D721Med (cell line): ENCODE measurements around the gene SYNJ2.

Source experiments
- DNase-seq: peaks from one replicate; pipeline ENCODE4 v3.0.0; 2011; ENCODE audit warnings: low spot score; ENCODE audit not compliant: insufficient read length
- FAIRE-seq: peaks from 2 replicates; lab custom pipeline; 2011; peaks lifted over from hg19 to GRCh38; lab: Jason Lieb, UNC
- CTCF ChIP-seq: IDR thresholded peaks from 2 replicates; pipeline ENCODE4 v1.5.1; 2012; ENCODE audit warnings: mild to moderate bottlenecking, control low read depth; ENCODE audit not compliant: insufficient read depth; ENCODE audit errors: missing control alignments

Gene SYNJ2

GRCh38 chr6:158011478-158011920 lies 29.8 kb downstream of the SYNJ2 start:
- TF ChIP-seq CTCF = no peak
- no peak for FAIRE-seq
- DNase-seq = no peak

- DNase-seq (no peak), FAIRE-seq (no peak)
- TF ChIP-seq CTCF = no peak
Observed at GRCh38 chr6:158011980-158012566, 30.4 kb downstream of the SYNJ2 start.

- DNase-seq (no peak), FAIRE-seq (no peak)
- TF ChIP-seq CTCF = no peak
Observed at GRCh38 chr6:158013904-158014504, 32.3 kb downstream of the SYNJ2 start.

DNA sequence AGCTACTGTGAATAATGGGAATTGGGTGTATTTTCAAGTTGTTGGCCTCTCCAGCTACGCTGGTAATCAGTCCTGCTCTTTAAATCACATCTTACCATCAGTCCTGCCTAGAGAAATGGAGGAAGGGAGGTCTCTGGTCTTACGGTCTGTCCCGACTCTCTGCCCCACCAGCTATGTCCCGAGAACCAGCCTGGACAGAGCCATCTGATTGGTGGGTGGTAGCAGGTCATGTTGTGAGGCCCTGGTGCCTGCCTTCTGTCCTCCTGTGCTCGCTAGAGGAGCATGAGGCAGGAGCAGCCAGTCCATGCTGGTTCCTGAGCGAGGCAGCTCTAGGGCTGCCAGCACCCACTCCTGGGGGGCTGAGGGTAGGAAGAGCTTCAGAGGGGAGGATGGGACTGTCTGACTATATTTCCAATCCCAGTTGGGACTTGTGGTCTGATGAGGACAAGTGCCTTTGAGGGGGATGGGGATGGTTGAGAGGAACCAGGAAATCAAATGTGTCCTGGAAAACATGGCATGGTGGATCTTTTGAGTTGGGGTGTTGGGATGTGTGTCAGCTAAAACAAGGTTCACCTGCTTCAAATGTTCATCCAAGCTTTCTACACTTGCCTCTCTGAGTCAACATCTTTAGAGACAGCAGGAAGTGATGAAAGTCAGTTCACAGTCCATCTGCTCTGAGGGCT lies 33.0 kb downstream of the SYNJ2 start:
- DNase-seq = no peak
- no peak for FAIRE-seq
- TF ChIP-seq CTCF = no peak

DNA sequence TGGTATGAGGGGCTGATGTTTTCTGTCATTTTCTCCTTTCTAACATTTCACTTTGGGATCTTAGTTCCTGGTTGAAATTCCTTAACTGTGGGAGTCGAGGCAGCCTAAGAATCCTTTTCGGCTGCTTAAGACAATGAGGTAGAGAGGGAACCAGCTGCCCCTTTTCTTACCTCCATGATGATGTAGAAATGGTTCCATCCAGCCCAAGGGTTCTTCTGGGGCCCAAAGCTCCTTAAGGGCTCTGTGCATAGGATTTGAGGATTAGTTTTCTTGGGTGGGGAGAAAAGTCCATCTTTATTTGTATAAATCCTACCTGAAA lies 33.5 kb downstream of the SYNJ2 start:
- FAIRE-seq (no peak), DNase-seq (no peak)
- TF ChIP-seq CTCF = no peak

DNA sequence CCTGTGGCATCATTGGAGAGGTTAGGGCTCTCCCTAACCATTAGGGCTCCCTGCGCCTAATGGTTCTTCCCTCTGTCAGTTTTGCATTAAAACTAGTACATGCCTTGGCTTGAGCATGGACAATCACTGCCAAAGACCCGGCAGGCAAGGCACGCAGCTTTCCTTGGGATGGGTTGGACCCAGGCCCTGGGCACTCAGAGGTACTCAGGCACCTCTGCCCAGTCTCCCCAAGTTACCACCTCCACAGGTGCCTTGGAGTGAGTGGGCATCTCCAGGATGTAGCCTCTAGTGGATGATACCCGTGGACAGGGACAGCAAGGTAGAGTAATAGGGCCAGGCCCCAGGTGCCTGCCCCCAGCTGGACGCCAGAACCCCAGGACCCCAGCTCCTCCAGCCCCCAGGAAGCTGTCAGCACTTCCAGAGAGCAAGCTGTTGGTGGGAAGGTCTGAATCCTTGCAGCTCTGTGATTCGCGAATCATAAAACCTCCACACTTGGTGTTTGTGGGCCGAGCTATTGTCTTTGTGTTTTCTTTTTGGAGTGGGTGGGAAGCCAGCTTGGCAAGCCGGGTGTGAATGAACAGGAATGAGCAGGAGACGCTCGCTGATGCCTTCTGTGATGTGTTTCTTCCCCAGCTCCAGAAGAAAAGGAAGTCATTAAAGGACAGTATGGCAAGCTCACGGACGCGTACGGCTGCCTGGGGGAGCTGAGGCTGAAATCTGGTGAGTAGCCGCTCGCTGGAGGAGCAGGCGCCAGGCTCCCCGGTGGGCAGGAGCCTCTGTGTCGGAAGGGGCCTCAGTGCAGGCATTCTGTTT lies 35.1 kb downstream of the SYNJ2 start:
- FAIRE-seq (no peak), DNase-seq (no peak)
- no peak for TF ChIP-seq CTCF

DNA sequence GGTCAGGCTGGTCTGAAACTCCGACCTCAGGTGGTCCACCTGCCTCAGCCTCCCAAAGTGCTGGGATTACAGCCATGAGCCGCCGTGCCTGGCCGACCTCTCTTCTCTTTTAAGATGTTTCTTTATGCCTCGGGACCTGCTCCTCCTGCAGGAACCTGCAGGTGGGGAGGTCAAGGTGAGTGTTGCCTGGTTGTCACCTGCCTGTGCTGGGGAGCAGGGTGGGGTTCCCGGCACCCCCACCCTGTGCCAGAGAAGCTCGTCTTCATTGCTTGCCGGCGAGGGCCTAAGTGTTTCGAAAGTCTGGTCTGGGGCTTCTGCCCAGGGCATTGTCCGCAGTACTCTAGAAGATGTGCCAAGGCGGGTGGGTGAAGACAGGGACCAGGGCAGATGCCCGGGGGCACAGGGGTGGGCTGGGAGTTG lies 36.0 kb downstream of the SYNJ2 start:
- TF ChIP-seq CTCF = no peak
- FAIRE-seq = no peak
- DNase-seq = no peak
